GM18526 (cell line): ENCODE measurements around the gene CDC42EP3.

Source experiments
- POLR2A ChIP-seq: IDR thresholded peaks from 3 replicates; pipeline ENCODE4 v1.6.1; 2011; ENCODE audit not compliant: insufficient read length; ENCODE audit errors: extremely low read depth

The CDC42EP3 gene

GRCh38 chr2:37671009-37671815 is at the start of gene CDC42EP3:
CDC42EP3 (minus strand) TSS chr2:37671642; CDS start chr2:37646587, 25,055 bp downstream.
- TF ChIP-seq POLR2A: peak; percentile 92

GRCh38 chr2:37721201-37721560 is 49.7 kb upstream of the CDC42EP3 start:
- no peak for TF ChIP-seq POLR2A

- TF ChIP-seq POLR2A: no peak
Measured at GRCh38 chr2:37720533-37721200, 49.2 kb upstream of the CDC42EP3 start.

DNA sequence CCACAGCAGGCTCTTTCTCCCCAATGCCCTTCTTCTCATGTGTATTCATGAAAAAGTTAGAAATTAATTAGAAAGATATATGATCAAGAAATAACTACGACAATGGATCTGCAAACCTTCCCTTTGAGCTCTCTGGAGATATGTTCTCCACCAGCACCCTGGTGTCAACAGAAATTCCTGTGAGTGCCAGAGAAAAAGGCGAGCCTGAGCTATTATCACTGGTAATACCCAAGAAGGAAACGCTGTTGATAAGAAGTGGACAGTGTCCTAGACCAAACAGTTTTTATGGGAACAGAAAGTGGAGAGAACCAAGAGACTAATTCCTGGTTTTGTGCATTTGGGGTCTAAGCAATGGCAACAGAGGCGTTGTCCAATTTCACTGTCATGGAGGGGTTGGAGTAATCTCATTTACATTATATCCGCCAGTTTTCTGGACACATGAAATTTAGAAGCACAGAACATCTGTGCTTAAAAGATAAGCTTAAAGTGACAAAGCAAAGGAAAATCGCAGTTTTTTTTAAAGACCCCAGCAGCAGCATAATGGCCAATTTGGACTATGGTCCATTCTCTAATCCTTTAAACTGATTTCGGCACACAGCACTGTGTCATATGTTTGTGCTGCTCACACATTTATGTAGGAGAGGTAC is 47.2 kb upstream of the CDC42EP3 start:
- no peak for TF ChIP-seq POLR2A

DNA sequence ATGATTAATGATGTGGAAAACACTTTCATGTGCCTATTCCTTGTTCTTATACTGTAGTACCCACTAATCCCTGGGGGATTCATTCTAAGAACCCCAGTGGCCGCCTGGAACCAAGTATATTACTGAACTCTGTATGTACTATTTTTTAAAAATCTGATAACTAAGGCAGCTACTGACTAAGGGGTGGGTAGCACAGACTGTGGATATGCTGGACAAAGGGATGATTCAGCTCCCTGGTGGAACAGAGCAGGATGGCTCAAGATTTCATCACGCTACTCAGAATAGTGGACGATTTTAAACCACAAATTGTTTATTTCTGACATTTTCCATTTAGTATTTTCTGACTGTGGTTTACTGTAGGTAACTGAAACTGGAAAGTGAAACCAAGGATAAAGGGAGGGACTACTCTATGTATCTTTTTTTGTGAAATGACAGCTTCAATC is 41.8 kb upstream of the CDC42EP3 start:
- TF ChIP-seq POLR2A: no peak

DNA sequence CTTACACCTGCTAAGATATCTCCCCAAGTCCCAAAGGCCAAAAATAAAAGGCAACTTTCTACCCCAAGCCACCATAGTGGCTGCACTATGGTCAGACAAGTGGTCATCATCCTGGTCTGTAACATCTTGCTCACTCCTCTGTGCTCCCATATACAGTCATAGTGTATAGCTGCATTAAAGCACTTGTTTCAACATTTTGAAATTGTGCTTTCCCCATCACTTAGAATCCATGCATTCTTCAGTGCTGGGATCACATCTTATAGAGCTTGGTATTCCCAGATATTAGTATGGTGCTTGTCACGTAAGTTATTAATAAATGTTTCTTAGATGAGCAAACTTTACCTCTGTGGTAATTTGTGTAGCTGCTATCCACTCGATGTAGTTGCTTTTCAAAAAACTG is 40.4 kb upstream of the CDC42EP3 start:
- no peak for TF ChIP-seq POLR2A

DNA sequence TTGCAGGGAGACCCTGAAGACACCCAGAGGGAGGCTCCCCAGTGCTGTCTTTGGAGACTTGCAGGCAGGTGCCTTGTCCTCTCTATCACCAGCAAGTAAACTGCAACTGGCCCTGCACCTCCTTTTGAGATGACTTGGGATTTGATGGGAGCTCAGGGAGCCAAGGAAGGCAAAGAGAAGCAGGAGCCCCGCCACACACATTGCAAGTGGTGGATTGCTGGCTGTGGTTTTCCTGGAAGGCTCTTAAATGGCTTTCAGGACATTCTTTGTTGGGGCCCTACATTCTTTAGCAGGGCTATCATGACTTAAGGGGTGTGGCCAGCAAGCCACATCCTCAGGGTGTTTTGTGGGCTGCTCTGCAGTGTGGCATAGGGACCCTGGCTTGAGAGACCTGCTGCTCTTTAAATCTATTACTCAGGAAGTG is 39.9 kb upstream of the CDC42EP3 start:
- no peak for TF ChIP-seq POLR2A

- no peak for TF ChIP-seq POLR2A
Measured at GRCh38 chr2:37709111-37709510, 37.7 kb upstream of the CDC42EP3 start.

- no peak for TF ChIP-seq POLR2A
Measured at GRCh38 chr2:37708146-37708545, 36.7 kb upstream of the CDC42EP3 start.

- no peak for TF ChIP-seq POLR2A
Measured at GRCh38 chr2:37707393-37707792, 36.0 kb upstream of the CDC42EP3 start.

DNA sequence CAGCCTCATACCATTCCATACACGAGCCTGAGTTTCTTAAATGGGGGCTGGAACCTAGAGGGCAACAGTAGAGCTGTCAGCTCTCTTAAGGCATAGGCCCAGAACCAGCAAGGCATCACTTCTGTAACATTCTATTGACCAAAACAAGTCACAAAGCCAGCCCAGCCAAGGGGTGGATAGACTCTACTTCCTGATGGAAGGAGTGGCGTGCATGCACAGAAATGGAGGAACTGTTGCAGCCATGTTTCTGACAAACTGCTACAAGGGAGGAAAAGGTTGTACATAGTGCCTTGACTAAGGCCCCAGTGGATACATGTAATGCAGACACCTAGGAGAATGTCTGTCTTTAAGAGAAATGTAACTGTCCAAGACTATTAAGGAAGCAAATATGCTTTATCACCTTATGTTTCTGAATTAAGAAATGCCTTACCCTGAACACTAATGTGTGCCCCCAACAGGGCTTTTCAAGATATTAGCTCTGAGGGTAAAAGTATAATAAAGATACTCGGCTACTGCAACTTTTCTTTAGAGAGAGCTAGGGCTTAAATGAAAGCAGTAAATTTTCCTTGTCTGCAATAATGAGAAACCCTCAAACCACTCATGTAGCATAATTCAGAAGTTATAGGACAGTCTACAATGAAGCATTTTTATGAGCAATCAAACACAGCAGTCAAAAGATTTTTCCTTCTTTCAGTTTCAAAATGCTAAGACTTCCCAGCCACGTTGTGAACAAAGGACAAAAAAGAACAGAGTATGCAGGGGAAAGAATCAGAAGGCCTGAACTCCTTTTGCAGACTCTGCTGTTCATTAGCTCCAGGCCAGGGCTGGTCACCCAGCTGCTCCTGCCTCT is 35.1 kb upstream of the CDC42EP3 start:
- TF ChIP-seq POLR2A: no peak

DNA sequence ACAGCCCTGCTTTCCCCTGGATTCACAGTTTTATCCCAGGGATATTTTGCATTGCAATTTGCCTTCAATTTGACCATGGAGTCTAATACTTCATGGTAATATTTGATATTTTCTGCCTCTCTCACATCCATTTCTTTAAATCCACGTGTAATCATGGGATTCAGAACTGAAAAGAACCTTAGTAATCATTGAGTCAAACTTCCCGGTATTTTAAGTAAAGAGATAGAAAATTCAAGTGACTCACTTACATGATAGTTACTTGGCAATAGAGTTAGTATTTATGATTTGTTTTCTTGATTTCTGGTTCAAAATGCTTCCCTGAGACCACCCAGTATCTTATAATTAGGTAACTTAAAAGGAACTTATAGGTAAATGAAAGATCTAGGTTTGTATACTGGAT is 33.7 kb upstream of the CDC42EP3 start:
- TF ChIP-seq POLR2A: no peak

DNA sequence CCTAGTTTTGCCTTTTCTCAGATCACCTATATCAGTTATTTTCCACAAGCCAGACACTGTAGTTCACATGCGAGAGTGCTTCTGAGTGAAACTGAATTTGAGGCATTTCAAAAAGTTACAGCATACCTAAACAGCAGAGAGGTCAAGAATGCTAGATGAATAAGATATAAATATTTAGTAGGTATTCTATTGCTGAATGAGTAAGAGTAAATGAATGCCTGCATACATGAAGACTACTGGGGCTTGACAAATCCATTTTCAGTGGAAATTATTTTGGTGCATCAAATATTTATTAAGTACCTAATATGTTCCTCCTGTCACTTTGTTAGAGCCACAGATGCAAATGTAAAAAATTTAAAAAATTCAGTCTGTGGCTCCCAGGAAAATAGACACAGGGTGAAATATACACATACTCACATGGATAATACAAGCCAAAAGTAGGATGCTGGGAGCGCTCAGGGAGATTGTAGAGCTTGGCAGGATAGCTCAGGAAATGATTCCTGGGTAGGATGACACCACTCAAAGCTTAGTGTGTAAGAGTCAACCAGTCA is 27.6 kb upstream of the CDC42EP3 start:
- no peak for TF ChIP-seq POLR2A

DNA sequence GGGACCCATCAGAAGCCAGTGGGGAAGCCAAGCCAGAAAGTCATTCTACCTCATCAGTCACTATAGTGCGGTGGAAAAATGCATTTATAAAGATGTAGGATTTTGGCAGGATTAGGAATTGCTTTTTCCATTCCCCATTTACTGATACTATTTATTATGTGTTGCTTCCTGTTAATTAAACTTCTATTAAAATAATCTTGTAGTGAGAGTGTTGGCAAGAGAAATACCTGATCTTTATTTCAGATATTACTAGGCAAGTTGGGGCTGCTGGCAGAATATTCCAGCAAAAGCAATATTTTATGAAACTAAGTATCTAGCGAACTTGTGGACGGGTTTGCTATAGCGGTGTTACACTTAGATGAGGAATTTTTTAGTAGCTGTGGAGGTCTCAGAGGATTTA is 23.9 kb upstream of the CDC42EP3 start:
- no peak for TF ChIP-seq POLR2A

GRCh38 chr2:37692711-37693110 is 21.3 kb upstream of the CDC42EP3 start:
- no peak for TF ChIP-seq POLR2A
